ENCODE measurements around the gene ALK.

Gene ALK

DNA sequence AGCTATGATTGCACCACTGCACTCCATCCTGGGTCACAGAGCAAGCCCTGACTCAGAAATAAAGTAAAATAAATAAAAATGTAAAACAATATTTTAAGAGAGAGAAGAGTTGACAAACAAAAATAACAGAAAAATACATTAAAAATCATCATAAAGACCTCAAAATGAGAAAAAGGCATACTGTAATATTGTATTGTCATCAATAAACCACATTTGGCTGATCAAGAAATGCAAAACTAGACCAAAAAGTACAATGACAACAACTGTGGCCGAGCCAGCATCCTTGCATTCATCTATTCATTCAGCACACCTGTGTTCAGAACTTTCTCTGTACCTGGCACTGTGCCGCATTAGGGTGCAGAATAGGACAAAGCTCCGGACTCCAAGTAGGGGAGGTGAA lies 121.8 kb downstream of the ALK start:
- in situ Hi-C loops (cut with MboI; ENCODE audit: low sequenced_read_pairs), result no loop called here

DNA sequence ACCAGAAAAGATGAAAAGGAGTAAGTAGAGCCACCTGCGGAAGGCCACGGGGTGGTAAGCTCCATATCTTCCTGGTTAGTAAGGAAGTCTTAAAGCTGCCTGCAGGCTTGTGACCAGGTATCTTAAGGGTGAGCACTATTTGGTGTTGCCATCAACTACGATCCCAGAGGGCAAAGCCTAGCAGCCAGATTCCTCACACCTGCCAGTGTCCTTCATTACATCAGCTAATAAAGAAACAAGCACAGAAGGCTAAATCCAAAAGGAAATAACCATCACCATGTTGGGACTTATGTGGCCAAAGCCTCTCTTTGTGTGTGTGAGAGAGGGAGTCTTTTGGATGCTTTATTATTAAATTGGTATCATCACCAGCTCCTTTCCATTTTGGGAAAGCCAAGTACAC lies 123.5 kb downstream of the ALK start:
- in situ Hi-C loops (cut with MboI; ENCODE audit: low sequenced_read_pairs), result no loop called here

DNA sequence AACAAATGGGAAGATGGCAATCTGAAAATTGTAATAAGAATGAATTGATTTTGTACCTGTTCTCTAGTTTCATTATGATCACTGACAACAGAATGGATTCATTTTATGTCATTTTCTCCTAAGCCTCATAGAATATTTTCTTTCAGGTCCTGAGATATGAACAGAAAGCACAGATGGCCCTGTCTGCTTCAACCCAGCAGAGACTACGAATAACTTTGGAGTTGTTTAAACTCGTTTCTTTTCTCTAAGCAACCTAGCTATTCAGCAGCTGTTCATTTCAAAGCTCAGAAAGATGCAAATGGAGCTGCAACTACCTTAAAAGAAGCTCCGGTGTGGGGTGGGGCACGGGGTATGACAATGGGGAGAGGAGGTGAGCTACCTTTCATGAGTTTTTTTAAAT lies 124.9 kb downstream of the ALK start:
- in situ Hi-C loops (cut with MboI; ENCODE audit: low sequenced_read_pairs), result no loop called here

DNA sequence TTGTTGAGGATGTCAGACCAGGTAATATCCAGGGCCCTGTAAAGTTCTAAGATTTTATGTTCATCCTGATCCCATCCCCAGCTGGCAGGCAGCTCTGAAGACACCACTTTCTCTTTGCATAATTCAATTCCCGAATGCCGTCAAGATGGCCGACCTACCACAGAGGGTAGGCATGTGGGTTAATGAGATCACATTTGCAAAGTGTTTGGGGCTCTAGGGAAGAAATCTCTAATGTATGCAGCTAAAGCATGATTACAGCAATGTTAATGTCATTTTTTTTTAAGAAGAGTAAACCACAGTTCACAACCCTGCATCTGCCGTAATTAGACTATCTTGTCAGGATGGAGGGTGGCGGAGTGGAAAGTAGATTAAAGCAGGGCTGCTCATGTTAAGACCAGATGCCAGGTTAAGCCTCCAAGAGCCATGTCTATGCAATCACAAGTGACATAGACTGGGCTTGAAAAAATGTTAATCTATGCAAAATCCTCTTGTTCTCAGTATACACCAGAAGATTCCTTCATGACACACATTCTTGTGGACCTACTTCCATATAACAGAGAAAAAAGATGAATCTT lies 131.4 kb downstream of the ALK start:
- in situ Hi-C loops (cut with MboI; ENCODE audit: low sequenced_read_pairs), result no loop called here

DNA sequence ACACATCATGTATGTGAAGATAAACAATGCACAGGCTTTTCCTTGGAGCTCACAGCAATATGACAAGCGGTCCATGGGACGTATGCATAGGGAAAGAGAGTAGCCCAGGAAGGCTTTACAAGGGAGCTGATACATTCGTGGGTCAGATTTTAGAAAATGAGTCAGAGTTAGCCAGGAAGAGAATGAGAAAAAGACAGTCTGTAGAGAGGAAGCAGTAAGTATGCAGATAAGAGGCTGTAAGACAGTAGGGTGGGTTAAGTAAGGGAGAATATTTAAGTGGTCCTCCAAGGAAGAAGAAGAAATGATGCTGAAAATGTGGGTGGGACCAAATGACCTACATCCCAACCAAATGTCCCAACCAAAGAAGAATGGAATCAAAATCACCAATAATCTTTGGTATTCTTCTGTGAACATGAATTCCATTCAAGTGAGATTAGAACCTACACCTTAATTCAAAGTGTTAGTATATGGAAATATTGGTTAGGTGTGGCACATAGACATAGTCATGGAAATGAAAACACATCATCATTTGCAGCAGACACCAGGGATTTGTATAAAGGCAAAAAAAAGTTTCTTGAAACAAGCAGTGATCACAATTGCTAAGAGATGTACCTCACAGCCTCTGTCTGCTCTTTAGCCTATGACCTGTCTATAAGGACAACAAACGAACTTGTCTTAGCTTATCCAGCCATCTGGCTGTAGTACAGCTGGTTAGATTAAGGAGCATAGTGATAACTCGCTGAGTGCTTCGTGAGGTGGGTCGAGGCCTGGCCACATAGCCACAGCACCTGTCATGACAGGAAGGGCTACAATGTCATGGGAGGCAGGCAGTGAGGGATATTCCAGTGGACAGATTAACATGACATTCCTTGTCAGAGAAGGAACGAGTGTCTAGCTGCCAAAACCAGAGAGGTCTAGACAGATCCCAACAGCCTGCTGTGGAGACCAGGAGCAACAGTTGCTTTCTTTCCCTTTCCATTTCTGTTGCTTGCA lies 133.6 kb downstream of the ALK start:
- in situ Hi-C loops (cut with MboI; ENCODE audit: low sequenced_read_pairs), result no loop called here

DNA sequence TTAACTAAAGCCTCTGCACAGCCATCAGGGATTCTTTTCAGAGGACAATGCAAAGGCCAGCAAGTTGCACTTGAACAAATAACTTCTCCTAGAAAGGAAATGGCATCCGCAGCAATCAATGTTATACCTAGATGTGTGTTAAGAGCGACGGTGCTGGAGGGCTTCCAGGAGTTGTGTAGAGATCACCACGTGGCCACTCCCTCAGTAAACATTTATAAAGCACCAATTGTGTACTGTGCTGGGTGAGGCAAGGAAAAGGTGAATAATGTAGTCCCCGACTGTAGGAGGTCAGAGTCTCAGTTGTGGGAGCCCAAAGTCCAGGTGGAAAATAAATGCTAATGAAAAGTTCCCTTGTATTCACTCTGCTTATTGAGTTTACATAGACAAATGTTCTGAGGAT lies 135.0 kb downstream of the ALK start:
- in situ Hi-C loops (cut with MboI; ENCODE audit: low sequenced_read_pairs), result no loop called here

DNA sequence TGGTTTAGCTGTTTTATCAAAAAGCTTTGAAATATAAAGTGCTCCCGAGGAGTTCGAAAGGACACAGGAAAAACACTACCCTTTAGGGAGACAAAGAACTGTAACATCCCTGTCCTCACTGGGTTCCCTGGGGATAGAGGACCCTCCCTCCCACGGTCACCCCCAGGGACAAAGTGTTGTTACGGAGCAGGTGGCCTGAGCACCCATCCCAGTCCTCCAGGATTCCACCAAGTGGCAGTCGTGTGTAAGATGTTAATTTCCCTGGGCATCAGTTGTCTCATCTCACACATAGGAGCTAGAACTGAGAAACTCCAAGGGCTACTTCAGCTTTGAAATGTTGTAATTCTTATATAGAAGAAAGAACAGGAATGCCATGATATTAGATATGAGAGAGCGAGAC lies 137.7 kb downstream of the ALK start:
- in situ Hi-C loops (cut with MboI; ENCODE audit: low sequenced_read_pairs), result no loop called here

DNA sequence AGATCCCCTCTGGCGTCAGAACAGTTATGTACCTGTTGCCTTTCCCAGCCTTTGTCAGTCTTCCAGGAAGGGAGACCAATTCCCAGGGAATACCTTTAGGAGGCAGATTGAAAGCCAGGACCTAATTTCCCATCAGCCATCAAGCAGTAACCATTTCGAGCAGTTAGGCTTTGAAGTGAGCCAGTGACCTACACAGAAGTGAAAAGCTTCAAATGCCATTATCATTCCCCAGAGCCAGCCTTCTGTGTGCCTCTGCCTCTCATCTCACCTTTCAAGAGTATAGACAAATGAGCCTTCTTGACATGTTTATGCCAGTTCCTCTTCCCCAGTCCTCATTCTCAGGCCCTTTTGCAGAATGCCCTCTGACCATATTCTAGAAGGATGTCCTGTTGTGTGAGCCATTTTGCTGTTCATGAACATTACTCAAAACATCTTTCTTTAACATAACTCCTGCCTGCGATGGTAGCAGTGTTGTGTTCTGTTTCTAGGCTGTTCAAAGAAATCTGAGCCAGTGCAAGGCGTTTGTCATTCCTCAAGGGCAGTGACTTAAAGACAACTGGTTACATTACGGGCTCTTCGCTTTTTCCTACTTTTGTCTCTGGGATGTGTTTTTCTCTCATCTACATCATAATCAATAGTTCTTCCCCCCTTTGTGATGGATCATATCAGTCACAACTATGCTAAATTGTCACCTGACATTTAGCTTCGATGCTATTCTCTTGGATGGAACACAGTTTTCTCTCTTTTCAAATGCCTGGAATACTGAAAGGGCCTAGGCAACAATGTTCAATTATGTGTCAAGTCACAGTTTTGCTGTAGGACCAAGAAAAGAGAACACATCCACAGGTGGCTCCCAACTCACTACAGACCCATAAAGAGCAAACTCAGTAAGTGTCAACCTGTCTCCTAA lies 138.6 kb downstream of the ALK start:
- in situ Hi-C loops (cut with MboI; ENCODE audit: low sequenced_read_pairs), result no loop called here

DNA sequence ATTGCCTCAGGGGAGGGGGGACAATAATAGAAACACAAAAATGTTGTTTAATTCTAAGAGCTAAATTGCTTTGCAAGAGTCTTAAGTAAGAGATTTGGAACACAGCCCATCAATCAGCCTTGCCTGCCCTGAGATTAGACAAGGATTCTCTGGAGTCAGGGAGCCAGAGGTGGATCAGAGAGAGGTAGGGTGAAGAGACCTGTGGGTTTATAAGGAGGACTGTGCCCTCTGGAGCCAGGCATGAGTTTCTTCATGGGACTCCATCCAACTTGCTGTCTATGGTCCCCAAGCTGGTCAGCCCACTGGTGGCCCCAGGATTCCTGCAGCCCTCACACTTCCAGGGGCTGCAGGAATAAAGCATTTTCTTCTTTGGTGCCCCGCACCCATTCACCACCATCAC lies 139.3 kb downstream of the ALK start:
- in situ Hi-C loops (cut with MboI; ENCODE audit: low sequenced_read_pairs), result no loop called here

DNA sequence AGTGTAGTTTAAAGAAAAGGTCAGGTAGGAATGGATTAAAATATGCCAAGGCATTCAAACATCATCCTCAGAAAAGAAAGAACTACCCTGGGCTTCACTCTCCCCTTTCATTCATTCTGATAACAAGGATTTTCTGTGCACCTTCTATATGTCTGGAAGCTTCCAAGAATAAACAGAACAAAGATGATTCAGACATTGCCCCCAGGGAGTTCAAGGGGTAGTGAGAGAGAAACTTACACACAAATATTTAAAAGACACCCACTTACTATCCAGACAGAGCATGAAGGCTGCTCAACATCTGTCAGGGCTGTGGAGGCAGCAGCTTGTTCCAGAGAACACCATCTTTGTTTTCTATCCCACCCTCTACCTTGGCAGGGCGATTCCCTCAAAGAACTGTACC lies 140.5 kb downstream of the ALK start:
- in situ Hi-C loops (cut with MboI; ENCODE audit: low sequenced_read_pairs), result no loop called here

DNA sequence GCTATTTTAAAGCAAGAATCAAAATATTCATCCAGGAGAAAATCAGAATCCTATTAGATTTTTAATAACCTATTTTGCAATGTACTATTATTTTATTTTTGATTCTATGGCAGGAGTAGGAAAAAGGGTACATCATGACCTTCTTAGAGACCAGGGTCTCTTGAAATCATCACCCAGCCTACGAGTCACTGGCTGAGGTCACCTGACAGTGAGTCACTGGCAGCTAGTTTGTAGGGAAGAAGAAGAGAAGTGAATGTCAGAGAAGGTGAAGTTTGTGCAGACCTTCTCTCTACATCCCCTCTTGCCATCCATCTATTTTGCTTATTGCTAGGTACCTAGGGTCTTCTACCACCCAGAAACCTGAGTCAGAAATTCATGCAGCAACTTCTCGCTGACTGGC lies 144.2 kb downstream of the ALK start:
- in situ Hi-C loops (cut with MboI; ENCODE audit: low sequenced_read_pairs), result no loop called here

DNA sequence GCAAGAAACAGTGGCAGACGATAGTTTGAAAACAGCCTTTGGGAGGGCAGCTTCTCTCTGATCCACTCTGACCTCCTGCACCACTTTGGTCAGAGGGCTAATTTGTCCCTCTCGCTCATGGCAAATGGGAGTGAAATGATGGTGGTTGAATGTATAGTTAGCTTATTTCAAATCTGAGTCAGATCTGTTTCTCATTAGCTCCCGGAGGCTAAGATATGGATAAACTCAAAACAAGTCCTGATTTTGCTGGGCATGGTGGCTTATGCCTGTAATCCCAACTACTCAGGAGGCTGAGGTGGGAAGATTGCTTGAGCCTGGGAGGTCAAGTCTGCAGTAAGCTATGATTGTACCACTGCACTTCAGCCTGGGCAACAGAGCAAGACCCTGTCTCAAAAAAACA lies 145.0 kb downstream of the ALK start:
- in situ Hi-C loops (cut with MboI; ENCODE audit: low sequenced_read_pairs), result no loop called here

DNA sequence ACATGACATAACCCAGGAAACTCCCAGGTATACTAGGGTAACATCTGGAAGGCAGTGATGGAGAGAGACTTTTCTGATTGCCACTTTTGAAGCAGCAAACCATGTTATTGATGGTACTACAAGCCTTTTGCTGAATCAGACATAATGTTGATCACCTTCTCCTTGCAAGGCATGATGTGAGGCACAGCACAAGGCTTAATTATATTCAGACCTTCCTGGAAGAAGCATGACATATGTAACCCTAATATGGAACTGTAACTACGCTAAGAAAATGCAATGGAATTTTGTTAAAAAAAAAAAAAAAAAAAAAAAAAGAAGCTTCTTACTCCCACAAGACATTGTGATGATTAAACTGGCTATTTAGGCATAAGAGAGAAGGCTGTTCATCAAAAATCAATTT lies 145.4 kb downstream of the ALK start:
- in situ Hi-C loops (cut with MboI; ENCODE audit: low sequenced_read_pairs), result no loop called here

DNA sequence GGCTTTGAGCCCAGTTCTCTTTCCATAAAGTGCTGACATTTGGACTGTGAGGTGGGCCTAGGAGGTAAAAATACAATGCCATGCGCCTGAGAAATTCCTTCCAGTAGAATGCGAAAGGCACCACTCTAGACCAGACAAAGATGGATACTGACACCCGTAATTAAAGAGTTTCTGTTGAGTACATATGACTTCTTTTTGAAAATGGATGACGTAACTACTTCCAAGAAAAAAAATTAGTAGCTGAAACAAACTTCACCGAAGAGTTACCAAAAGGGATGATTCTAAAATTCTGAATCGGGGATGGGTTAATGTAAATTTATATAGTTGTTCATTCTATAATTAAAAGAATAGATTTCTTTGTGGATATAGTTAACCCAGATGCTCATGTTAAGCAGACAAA lies 146.8 kb downstream of the ALK start:
- in situ Hi-C loops (cut with MboI; ENCODE audit: low sequenced_read_pairs), result no loop called here

DNA sequence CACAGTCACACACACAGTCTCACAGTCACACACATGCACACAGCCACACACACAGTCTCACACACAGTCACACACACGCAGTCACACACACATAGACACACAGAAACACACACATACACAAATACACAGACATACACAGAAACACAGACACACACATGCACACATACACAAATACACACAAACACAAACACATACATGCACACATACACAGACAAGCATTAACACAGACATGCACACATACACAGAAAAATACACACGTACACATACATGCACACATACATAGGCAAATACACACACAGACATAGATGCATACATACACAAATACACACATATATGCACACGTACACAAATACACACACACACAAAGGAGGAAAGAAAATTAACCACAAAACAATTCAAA lies 150.5 kb downstream of the ALK start:
- in situ Hi-C loops (cut with MboI; ENCODE audit: low sequenced_read_pairs), result no loop called here

DNA sequence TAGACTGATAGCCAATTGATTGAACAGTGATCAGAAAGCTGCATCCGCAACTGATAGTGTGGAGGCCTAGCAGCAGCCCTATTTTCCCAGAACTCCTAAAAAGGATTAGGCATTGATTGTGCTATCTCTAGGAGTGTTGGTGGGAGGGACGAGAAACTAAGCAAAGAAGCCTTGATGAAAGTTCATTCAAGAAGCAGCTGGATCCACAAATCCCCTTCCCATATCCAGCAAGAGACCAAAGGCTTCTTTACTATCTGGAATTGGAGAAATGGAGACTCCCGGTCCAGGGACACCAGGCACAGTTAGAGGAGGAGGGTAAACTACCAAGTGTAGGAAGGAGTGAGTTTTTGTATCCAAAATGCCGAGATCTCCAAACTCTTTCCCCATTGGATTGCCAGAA lies 151.5 kb downstream of the ALK start:
- in situ Hi-C loops (cut with MboI; ENCODE audit: low sequenced_read_pairs), result no loop called here

DNA sequence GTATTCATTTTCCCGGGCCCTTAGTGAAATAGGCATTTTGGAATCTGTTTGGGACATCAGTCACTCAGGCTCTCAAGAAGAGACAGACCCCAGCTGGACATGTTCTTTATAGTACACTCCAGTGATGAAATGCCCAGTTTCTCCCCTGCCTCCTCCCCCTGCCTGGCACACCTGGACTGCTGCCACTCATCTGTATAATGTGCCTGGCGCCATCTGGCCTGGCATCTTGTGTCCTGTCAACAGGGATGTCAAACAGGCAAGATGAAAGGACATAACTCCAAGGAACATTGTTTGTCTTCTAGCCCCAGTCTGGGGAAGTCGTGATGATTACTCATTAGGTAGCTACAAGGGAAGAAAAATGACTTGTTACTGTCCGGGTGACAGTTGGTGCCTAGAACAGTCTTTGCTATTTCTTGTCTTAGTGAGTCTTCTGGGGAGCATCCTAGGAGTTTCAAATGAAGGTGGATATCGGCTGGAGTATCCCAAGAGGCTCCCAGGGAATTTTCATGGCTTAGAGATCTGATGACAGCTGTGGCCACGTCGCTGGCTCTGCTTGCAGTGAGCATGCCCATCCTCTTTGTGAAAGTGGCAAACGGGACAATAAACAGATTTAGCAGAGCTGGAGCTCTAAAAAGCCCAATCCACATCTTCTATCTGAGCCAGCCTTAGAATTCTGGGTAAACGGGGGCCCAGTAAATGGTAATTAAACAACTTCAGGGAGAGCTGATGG lies 153.6 kb downstream of the ALK start:
- in situ Hi-C loops (cut with MboI; ENCODE audit: low sequenced_read_pairs), result no loop called here

DNA sequence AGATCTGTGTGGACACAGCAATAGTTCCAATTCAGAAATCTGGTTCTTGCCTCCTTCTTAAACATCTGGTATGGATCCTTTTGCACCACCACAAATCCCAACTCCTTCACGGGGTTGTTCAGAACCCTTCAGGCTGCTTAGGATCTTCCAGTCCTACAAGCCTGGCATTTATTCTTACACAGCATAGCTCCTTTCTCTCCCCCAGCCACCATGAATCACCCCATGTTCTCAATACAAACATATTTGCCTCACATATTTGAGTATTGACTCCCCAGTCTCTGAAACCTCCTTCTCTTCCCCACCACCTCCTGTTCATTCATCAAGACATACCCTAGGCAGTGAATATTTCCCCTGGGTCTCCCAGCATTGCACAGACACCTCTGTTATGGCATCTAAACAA lies 155.2 kb downstream of the ALK start:
- in situ Hi-C loops (cut with MboI; ENCODE audit: low sequenced_read_pairs), result no loop called here

DNA sequence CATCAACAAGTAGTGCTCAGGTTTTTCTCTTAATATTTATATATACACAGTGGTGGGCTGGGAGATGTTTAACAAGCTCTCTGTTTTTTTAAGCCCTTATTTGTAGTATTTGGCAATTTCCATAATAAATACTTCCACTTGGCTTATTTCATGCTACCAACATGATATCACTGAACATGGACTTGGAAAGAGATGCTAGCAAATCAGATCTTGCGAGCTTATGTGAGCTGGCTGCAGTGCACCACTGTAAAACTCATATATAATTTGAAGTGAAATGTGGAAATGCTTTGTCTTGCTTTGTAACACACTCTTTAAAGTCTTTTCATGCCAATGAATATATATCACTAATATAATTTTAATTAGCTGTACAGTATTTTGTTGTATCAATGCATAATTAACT lies 155.7 kb downstream of the ALK start:
- in situ Hi-C loops (cut with MboI; ENCODE audit: low sequenced_read_pairs), result no loop called here

DNA sequence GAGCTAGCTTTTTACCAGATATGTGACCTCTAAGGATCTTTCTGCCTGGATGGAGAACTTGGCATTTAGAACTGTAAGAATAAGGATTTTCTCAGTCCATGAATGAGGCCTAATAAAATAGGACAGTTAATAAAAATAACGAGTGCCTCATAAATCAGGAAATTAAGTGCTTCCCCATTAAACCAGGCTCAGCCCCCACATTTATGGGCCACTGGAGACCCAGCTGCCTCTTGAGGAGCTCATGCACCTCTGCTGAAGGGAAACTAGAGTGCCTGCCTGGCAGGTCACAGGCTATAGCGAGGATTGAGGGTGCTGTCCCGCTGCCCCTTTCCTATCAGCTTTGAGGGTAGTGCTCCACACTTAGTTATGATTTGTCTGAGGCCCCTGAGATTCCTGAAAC lies 158.0 kb downstream of the ALK start:
- in situ Hi-C loops (cut with MboI; ENCODE audit: low sequenced_read_pairs), result no loop called here

DNA sequence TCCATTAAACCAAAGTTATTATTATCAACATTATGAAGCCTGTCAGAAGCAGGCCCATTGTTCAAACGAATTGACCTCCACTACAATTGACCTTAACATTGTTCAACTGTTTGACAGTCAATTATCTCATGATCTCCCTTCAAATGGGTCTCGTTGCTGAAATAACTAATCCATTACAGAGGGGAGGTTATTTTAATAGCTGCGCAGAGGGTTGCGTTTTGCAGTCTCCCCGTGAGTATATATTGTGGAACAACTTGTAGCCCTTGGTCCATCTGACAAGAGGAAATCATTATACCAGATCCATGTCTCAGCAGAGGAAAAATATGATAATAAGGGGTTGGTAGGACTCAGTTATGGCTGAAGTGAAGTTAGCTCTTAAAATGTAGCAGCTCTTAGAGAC lies 159.1 kb downstream of the ALK start:
- in situ Hi-C loops (cut with MboI; ENCODE audit: low sequenced_read_pairs), result no loop called here

Measured in HL-60/S4 treated with phorbol 12-myristate 13-acetate at 8.2 ng/mL for 4 days and 3 days (cell line).